ENCODE results near the gene JUN.

The JUN gene

GRCh38 chr1:58783993-58784757 is at the start of gene JUN:
JUN (minus strand) TSS chr1:58784047; CDS start chr1:58783070, 977 bp downstream.
- peaks cover 35 to 38% of the 10 kb centered on the region in 2 experiments for H3K4me1 ChIP-seq (ENCODE audit: control insufficient read depth in 1 of 2, insufficient read depth in 1 of 2, low read depth in 1 of 2, low read length in 1 of 2)
- peak within 1 kb of the TSS; percentile 74 to 98 for H3K4me3 ChIP-seq (ENCODE audit: low read depth in 1 of 2, low read length in 1 of 2)
- no peaks in the 10 kb centered on the region for H3K36me3 ChIP-seq
- H3K27ac ChIP-seq: peak within 1 kb of the TSS; percentile 83
- TF ChIP-seq CTCF (IDR thresholded peaks at IDR 0.05): no peak
- H3K9me3 ChIP-seq: no peaks in the 10 kb centered on the region
- H3K27me3 ChIP-seq: peaks cover 94% of the 10 kb centered on the region

- H3K4me3 ChIP-seq (ENCODE audit: low read depth in 1 of 2, low read length in 1 of 2): no peak overlapping the region
- TF ChIP-seq CTCF (IDR thresholded peaks at IDR 0.05): no peak
- no peaks in the 10 kb centered on the region for H3K27me3 ChIP-seq
Measured at GRCh38 chr1:58833166-58833565, 49.3 kb upstream of the JUN start.

GRCh38 chr1:58830291-58830690 is 46.4 kb upstream of the JUN start:
- Histone ChIP-seq H3K36me3 (no peaks in the 10 kb centered on the region), H3K9me3 (no peaks in the 10 kb centered on the region), H3K4me1 (ENCODE audit: control insufficient read depth in 1 of 2, insufficient read depth in 1 of 2, low read depth in 1 of 2, low read length in 1 of 2) (peaks cover 19 to 22% of the 10 kb centered on the region in 2 experiments), H3K4me3 (ENCODE audit: low read depth in 1 of 2, low read length in 1 of 2) (no peak overlapping the region), H3K27me3 (no peaks in the 10 kb centered on the region), H3K27ac (no peak overlapping the region)
- TF ChIP-seq CTCF (IDR thresholded peaks at IDR 0.05): no peak

More at GRCh38 chr1:58833166-58833565, 49.3 kb upstream of the JUN start:
- Histone ChIP-seq H3K36me3 (no peaks in the 10 kb centered on the region), H3K9me3 (no peaks in the 10 kb centered on the region), H3K27ac (no peak overlapping the region), H3K4me1 (ENCODE audit: control insufficient read depth in 1 of 2, insufficient read depth in 1 of 2, low read depth in 1 of 2, low read length in 1 of 2) (peaks cover 29 to 36% of the 10 kb centered on the region in 2 experiments)

- Histone ChIP-seq H3K4me3 (ENCODE audit: low read depth in 1 of 2, low read length in 1 of 2) (no peak overlapping the region), H3K27ac (no peak overlapping the region), H3K27me3 (no peaks in the 10 kb centered on the region), H3K36me3 (no peaks in the 10 kb centered on the region), H3K4me1 (ENCODE audit: control insufficient read depth in 1 of 2, insufficient read depth in 1 of 2, low read depth in 1 of 2, low read length in 1 of 2) (peaks cover 19% of the 10 kb centered on the region in 2 experiments), H3K9me3 (no peaks in the 10 kb centered on the region)
- TF ChIP-seq CTCF (IDR thresholded peaks at IDR 0.05): no peak
Measured at GRCh38 chr1:58829866-58830265, 46.0 kb upstream of the JUN start.

- Histone ChIP-seq H3K36me3 (no peaks in the 10 kb centered on the region), H3K4me3 (ENCODE audit: low read depth in 1 of 2, low read length in 1 of 2) (no peak overlapping the region), H3K4me1 (ENCODE audit: control insufficient read depth in 1 of 2, insufficient read depth in 1 of 2, low read depth in 1 of 2, low read length in 1 of 2) (no peaks in the 10 kb centered on the region), H3K27me3 (no peaks in the 10 kb centered on the region), H3K9me3 (no peaks in the 10 kb centered on the region), H3K27ac (no peak overlapping the region)
- TF ChIP-seq CTCF (IDR thresholded peaks at IDR 0.05): no peak
Measured at GRCh38 chr1:58827298-58827697, 43.5 kb upstream of the JUN start.

All from neutrophil (primary cell).